HG03139 (cell line): Measurements from ENCODE around the gene CEP68.
"Not testable (repeated sequence)": the region's sequence is repeated elsewhere in the genome, so short reads cannot be mapped to it uniquely, and the experiment has no call there.

Source experiments
- ATAC-seq: cut with Tn5 transposase; IDR thresholded peaks from one replicate; pipeline ENCODE4 v1.9.1; 2021; ENCODE audit not compliant: unreplicated experiment

Gene CEP68, protein sequence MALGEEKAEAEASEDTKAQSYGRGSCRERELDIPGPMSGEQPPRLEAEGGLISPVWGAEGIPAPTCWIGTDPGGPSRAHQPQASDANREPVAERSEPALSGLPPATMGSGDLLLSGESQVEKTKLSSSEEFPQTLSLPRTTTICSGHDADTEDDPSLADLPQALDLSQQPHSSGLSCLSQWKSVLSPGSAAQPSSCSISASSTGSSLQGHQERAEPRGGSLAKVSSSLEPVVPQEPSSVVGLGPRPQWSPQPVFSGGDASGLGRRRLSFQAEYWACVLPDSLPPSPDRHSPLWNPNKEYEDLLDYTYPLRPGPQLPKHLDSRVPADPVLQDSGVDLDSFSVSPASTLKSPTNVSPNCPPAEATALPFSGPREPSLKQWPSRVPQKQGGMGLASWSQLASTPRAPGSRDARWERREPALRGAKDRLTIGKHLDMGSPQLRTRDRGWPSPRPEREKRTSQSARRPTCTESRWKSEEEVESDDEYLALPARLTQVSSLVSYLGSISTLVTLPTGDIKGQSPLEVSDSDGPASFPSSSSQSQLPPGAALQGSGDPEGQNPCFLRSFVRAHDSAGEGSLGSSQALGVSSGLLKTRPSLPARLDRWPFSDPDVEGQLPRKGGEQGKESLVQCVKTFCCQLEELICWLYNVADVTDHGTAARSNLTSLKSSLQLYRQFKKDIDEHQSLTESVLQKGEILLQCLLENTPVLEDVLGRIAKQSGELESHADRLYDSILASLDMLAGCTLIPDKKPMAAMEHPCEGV

DNA sequence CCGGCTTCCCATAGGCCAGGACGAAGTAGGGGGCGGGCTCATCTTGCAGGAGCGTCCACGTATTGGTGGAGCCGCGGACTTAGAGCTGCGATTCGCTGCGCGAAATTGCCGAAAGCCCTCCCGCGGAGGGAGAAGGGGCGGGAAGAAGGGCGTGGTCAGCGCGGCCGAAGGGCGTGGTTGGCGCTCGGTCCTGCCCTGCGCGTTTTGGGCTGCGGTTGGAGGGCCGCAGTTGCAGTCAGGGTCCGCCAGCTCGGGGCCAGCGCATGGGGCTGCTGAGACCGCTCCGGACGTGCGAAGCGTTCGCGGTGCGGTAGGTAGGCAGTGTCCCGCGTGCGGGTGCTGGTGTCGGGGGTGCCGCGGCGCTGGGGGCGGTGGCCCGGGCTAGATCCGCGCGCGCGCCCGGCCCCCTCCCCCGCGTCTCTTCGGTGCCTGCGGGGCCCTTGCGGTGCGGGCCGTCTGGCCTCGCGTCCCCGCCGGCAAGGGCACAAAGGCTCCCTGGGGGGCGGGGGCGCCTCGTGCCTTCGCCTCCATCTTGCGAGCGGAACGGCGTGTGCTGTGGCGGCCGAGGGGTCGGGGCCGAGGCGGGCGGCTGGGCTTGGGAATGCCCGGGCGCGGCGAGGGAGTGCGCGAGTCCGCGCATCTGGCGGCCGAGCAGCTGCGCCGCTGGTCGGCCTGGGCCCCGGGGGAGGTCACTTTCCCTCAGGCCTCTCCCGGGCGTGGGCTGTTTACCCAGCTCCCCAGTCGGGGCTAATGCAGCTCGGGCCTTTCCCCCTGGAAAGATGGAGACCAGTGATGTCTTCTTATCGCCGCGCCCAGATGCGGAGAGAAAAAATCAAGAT is at the start of gene CEP68:
Gene CEP68, plus strand, starts transcription at position 202 of the 839 bp plus-strand sequence. CDS start 13,029 bp downstream, outside the sequence.
- ATAC-seq = peak; percentile 78

DNA sequence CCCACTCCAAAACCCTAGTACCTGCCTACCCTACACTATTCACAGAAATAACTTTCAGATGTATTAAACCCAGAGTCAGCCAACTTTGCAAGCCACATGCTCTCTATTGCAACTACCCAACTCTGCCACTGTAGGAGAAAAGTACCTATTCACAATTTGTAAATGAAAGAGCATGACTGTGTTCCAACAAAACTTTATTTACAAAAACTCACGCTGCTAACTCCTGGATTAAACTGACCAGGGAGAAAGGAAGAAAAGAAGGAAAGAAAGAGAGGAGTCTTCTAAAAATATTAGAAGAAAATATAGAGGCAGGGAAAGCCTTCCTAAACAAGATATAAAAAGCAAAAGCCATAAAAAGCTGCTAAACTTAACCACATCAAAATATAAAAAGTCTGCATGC is 42.4 kb upstream of the CEP68 start:
- ATAC-seq = no peak

DNA sequence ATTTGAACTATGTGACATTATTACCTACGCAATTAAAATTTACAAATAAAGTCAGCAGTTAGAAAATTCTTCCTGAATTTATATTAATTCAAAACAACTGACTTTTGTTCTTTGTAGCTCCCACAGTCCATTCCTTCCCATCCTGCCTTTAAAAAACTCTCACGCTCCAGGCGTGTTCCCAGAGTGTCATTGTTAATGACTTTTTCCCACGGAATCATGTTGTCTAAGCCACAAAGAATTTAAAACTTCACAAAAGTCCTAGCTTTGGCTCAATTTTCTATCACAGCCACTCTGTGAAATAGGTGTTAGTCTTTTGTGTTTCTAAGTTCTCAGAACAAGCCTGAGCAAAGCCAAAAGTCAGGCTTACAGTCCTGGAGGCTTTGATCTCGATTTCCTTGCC is 40.5 kb upstream of the CEP68 start:
- no peak for ATAC-seq

DNA sequence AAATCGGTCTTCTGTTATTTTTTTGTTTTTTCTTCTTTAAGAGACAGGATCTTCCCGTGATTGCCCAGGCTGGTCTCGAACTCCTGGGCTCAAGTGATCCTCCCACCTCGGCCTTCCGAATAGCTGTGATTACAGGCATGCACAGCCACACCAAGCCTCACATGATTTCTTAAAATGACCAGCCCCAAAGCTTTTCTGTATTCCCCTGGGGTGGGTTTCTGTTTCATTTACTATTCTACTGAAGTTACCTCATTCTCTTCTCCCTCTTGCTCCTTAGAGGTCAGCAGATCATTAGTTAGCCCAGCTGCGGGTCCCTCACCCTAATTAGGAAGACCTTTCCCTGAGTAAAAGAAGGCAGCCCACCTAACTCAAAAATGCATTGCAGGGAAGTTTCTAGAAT is 39.4 kb upstream of the CEP68 start:
- ATAC-seq = no peak

DNA sequence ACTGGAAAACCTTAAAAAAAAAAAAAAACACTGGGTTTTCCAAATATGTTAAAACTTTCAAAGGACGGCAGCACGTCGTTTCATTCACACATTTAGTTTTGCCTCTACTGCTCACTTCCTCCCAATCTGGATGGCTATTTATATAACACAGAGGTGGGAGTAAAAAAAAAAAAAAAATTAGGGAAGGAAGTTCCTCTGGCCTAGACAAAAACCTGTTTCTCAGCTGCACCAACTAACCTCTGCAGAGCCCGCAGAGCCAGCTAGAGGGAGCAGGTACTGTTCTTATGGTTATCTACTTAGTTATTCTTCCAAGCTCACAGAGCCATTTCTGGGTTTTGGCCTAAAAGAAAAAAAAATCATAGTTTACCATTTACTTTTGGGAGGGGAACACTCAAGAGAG is 38.9 kb upstream of the CEP68 start:
- no peak for ATAC-seq

DNA sequence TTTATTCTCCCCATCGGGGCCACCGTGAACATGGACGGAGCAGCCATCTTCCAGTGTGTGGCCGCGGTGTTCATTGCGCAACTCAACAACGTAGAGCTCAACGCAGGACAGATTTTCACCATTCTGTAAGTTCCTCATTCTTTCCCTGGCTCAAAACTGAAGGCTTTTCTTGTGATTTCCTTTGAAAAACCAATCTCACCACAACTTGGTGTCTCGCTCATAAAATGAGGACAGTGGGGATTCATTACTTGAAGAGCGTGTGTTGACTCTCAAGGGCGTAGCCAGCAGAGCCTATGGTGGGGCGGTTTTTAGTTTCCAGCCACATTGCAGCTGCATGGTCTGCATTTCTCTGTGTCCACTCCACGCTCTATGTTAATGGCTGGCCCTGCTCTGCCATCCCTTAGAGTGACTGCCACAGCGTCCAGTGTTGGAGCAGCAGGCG is 38.1 kb upstream of the CEP68 start:
- no peak for ATAC-seq

DNA sequence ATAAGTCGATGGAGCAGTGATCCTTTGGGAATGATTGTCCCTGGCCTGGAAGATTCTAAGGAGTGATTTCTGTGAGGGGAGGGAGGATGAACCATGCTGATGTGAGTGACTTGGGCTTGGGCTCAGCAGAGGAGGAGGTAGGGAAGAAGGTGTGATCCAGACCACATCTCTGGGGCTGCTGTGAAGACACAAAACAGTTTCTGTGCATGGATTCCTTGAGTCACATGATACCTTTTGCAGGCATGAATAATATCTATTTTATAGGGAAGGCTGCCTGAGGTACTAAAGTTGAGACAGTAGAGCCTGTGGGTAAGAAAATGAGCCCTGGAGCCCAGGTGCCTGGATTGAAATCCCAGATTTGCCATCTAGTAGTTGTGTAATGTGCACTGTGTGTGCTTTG is 37.2 kb upstream of the CEP68 start:
- no peak for ATAC-seq

DNA sequence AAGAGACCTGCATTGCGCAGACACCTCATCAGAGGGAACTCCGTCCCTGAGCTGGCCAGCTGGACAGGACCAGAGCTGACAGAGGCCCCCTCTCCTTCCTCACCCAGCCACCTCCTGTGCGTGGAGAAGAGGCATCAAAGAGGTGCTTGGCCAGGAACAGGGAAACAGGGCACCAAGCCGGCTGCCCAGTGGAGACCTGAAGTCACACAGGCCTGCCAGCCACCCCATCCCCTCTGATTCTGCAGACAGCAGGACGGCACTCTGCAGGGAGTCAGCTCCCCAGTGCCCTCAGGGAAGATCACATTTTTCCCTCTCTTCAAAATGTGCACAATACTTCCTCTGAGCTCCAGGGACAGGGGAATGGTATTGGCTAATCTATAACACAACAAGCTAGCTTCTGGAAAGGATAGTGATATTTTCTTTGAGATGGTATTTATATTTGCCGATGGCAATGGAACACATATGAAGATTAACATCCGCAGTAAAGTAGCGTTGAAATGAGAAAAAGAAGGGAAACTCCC is 36.5 kb upstream of the CEP68 start:
- ATAC-seq = no peak

DNA sequence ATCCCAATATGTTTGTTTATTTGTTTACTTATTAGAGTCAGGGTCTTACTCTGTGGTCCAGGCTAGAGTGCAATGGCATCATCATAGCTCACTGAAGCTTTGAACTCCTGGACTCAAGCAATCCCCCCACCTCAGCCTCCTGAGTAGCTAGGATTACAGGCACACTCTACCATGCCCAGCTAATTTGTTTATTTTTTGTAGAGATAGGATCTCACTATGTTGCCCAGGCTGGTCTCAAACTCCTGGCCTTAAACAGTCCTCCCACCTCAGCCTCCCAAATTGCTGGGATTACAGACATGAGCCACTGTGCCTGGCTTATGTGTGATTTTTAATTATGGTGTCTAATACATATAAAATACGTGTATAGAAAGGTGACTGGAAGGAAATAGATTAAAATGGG is 36.0 kb upstream of the CEP68 start:
- ATAC-seq = not testable (repeated sequence)

DNA sequence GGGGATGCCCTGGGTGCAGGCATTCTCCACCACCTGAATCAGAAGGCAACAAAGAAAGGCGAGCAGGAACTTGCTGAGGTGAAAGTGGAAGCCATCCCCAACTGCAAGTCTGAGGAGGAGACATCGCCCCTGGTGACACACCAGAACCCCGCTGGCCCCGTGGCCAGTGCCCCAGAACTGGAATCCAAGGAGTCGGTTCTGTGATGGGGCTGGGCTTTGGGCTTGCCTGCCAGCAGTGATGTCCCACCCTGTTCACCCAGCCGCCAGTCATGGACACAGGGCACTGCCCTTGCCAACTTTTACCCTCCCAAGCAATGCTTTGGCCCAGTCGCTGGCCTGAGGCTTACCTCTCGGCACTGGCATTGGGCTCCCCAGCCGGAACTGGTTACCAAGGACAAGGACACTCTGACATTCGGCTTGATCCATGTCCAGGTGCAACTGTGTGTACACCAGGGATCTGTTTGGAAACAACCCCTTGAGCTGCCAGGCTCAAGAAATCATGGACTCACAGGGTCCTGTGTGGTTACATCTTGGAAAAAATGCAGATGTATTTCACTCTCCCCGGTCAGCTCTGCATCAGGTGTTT is 35.2 kb upstream of the CEP68 start:
- no peak for ATAC-seq

DNA sequence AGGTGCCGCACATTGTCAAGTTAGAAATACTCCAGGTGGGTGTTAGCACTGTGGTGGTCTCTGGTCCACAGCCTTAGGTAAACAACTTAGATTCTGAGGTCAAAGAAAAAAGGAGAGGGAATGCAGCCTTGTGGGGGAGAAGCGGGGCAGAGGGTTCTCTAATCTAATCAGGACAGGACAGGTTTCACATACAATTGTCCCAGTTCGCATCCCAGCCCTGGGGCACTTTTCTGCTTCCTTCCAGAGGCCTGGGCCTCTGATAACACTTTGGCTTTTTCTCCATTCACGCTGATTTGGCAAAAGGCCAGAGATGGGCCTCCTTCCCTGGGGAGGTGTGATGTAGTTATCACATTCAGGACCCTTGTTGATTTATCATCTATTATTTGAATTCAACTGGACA is 34.5 kb upstream of the CEP68 start:
- ATAC-seq = no peak

DNA sequence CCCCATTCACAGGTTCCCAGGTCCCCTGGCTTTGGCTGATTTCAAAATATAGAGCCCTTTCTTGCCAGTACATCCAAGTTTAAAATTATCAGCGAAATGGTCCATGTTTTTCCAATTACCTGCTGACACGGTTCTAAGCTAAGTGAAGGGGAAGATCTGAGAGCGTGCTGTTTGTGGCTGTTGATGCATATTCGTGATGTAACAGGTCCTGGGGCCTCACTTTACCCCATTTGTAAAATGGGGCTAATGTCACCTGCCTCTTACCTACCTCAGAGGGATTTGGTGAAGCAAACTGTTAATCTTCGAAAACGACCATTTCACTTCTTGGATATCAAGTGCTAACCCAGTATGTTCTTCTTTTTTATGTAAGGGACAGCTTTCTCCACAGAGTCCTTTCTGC is 34.0 kb upstream of the CEP68 start:
- ATAC-seq = no peak

DNA sequence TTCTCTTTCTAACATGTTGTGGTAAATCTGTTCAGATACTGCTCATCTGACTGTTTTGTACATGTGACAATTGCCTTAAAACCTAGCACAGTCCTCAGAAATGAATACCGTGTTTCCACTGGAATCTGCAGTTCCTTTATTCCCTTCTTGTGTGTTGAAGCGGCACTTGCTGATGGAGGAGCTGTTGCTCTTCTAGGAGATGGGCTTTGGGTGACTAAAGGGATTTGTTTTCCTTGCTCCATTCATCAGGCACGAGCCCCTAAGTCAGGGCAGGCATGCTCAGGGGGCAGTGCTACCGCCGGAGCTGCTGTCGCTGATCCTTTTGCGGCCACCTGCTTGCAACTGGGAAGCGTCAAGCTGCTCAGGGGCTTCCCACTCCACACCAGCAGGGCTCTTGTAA is 32.5 kb upstream of the CEP68 start:
- no peak for ATAC-seq

DNA sequence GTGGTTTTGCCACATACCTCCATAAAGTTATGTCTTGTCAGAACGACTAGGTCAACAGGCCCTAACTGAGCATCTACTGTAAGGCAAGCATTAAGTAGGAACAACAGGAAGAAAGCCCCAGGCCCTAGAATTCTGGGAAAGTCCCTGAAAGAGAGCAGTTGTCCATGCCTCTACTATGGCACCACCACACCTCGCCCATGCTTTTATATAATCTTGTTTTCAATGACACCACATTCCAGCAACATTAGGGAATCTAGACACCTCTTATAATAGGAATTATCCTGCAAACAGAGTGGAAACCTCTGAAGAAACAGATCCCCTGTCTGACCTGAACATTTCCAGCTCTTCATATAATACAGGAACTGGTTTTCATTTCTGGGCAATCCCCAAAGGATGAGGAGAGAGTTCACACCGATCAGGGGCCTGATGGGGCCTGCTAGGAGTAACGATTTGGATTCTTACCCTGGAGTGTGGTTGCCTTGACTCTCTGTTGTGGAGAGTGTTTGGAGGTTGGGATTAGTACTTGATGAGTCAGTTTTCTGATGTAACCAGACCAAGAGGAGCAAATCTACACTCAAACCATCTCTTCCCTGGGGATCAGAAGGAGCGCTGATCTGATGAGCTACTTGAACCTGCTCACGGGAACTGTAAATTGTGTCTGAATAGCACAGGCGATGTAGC is 31.9 kb upstream of the CEP68 start:
- ATAC-seq = no peak

DNA sequence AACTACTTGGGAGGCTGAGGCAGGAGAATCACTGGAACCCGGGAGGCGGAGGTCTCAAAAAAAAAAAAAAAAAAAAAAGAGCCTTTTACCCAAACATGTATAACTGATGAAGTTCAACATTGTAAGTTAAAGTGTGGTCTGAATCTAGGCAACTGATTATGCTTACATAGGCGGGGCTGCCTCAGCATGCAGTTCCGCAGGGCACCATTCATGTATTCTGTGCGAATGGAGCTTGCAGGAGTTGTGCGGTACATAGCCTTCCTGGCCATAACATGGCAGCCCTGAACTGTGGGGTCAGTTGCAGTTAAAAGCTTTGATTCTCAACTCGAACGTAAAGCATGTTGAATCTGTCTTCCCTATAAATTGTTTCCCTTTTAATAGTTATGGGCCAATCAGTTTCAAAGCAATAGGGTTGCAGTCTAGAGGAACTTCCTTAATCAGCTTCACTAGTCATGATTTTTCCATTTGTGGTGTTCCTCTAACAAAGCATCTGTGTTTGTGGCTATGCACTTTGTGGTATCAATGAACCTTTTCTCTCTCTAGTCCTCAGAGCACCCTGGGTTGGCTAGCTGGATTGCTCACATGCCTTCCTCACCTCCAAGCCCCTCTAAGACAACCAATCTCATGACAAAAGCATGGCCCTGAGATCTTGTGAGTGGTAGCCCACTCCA is 30.6 kb upstream of the CEP68 start:
- no peak for ATAC-seq

DNA sequence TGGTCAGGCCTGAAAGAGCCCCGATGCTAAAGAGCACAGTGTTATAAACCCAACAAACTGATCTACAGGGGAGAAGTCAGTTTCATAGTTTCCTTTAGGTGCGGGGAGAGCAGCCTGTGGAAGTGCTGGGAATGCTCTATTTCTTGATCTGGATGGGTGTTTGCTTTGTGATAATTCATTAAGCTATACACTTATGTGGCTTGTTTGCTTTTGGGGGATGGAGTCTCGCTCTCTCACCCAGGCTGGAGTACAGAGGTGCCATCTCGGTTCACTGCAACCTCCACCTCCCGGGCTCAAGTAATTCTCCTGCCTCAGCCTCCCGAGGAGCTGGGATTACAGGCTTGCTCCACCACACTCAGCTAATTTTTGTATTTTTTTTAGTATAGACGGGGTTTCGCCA is 30.1 kb upstream of the CEP68 start:
- no peak for ATAC-seq

DNA sequence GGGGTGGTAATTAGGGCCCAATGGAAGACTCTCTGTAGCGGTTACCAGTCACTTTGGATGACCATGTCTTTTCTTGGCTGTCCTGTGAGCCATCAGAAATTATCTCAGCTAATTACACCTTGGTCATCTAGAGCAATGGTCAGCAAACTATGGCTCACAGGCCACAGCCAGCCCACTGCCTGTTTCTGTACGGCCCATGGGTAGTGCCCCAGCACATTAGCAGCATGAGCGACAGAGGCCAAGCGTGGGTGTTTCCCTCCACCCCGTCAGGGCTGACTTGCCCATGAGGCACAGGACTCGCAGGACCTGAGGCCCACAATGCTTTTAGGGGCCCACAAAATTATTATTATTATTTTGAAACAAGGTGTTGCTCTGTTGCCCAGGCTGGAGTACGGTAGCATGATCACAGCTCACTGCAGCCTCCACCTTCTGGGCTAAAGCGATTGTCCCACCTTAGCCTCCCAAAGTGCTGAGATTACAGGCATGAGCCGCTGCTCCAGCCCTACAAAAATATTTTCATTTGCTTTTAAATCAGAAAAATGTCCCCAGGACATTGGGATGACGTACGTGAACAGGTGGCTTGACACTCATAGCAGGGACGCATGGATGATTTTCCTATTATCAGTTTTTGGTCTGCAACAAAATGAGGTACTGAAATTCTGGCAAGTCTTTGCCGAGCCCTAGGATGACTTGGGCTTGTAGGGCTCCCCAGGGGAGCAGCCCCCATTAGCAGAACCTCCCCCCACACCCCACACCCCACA is 29.3 kb upstream of the CEP68 start:
- ATAC-seq = no peak

DNA sequence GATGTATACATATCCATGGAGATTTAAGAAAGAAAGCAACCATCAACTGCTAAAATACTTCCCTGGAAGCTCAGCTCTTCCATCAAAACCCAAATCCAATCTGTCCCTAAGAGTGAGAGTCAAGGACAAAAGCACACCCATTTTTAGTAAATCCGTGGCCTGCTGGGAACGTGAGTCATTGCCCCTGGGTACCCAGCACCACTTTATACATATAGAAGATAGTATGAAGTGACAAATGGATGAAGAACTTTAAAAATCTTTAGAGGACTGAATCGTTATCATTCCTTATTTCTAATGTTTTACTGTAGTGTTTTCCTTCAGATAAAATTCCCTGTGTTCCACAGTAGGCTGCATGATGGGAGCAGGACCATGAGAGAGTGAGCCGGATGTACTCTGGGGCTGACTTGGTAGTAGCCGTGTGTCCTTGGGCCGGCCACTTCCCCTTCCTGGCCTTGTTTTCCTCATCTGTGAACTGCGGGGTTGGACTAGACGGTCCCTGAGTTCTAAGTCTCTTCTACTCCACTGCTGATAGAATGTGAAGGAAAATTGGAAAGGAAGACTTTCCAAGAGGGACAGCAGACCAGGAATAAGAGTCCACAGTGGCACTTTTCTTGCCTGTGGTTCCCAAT is 28.5 kb upstream of the CEP68 start:
- no peak for ATAC-seq
